IMR-90 (cell line): ENCODE data around the gene UCHL5. TPM values are rescaled to one million over a fixed set of nuclear protein-coding genes. Genes with fewer than 3 reads are reported as not detected.

Source experiments
- ATAC-seq: fragments of 200-7000 bp; cut with Tn5 transposase; 2 replicates; pipeline ENCODE4 v1.9.1; 2020; ENCODE audit warnings: low read depth, mild to moderate bottlenecking, moderate library complexity
- BruUV-seq: library from RNA; stranded (reverse); fragments of 400-500 nt; replicated peaks from 2 replicates; lab custom pipeline; 2021; lab: Mats Ljungman, UMichigan
- CTCF ChIA-PET: fragments of 300-600 bp; formaldehyde crosslinking; extraction: SDS; loops from one replicate; lab custom pipeline; 2021; ENCODE audit warnings: antibody characterized with exemption; lab: Yijun Ruan, JAX
- POLR2A ChIA-PET: fragments of 300-600 bp; sonication (Branson Sonifier 250); formaldehyde crosslinking; loops from one replicate; lab custom pipeline; 2022; ENCODE audit warnings: antibody characterized with exemption; ENCODE audit not compliant: unreplicated experiment; lab: Charles Lee
- DNase-seq: peaks from one replicate; pipeline ENCODE4 v3.0.0; 2013
- H2AFZ ChIP-seq: replicated peaks from 2 replicates; pipeline ENCODE3; 2013; ENCODE audit warnings: low read length, mild to moderate bottlenecking; ENCODE audit not compliant: poor library complexity
- H2AK5ac ChIP-seq: 2 replicates; pipeline ENCODE4 v1.6.1; 2013; ENCODE audit warnings: low read depth, low read length, inconsistent platforms
- H2AK9ac ChIP-seq: replicated peaks from 2 replicates; pipeline ENCODE3; 2013; ENCODE audit warnings: mild to moderate bottlenecking, low read depth, low read length, moderate library complexity; ENCODE audit not compliant: poor library complexity
- H2BK120ac ChIP-seq: 2 replicates; pipeline ENCODE4 v1.6.1; 2013; ENCODE audit warnings: low read depth, low read length, inconsistent platforms
- H2BK15ac ChIP-seq: 3 replicates; pipeline ENCODE4 v1.6.1; 2013; ENCODE audit warnings: low read depth, low read length, inconsistent platforms
- H2BK20ac ChIP-seq: 2 replicates; pipeline ENCODE4 v1.6.1; 2013; ENCODE audit warnings: low read depth, mild to moderate bottlenecking, inconsistent platforms, low read length, moderate library complexity
- H2BK5ac ChIP-seq: 2 replicates; pipeline ENCODE4 v1.6.1; 2013; ENCODE audit warnings: mild to moderate bottlenecking, low read depth, low read length, inconsistent platforms; ENCODE audit not compliant: poor library complexity, severe bottlenecking
- H3K14ac ChIP-seq: replicated peaks from 2 replicates; pipeline ENCODE4 v1.6.1; 2013; ENCODE audit warnings: low read depth, low read length, inconsistent platforms
- H3K18ac ChIP-seq: 2 replicates; pipeline ENCODE4 v1.6.1; 2013; ENCODE audit warnings: low read depth, low read length, control low read depth
- H3K23ac ChIP-seq: 2 replicates; pipeline ENCODE4 v1.6.1; 2013; ENCODE audit warnings: low read depth, low read length, inconsistent platforms
- H3K27ac ChIP-seq: 2 replicates; pipeline ENCODE4 v1.5.1; 2013; ENCODE audit warnings: mild to moderate bottlenecking, control low read depth, low read length; ENCODE audit not compliant: insufficient read depth
- H3K27me3 ChIP-seq: 2 replicates; pipeline ENCODE4 v1.6.1; 2013; ENCODE audit warnings: low read length; ENCODE audit not compliant: control insufficient read depth, insufficient read depth
- H3K36me3 ChIP-seq: 2 replicates; pipeline ENCODE4 v1.6.1; 2013; ENCODE audit warnings: low read length, mixed read lengths; ENCODE audit not compliant: control insufficient read depth, insufficient read depth
- H3K4ac ChIP-seq: 2 replicates; pipeline ENCODE4 v1.6.1; 2013; ENCODE audit warnings: low read depth, low read length, inconsistent platforms
- H3K4me1 ChIP-seq: 2 replicates; pipeline ENCODE4 v1.6.1; 2013; ENCODE audit warnings: low read length, mixed read lengths; ENCODE audit not compliant: control insufficient read depth, insufficient read depth
- H3K4me2 ChIP-seq: 2 replicates; pipeline ENCODE4 v1.6.1; 2013; ENCODE audit warnings: low read depth, mild to moderate bottlenecking, control low read depth, low read length, moderate library complexity
- H3K4me3 ChIP-seq: 2 replicates; pipeline ENCODE4 v1.5.1; 2013; ENCODE audit warnings: low read depth, mild to moderate bottlenecking, control low read depth, low read length, moderate library complexity; ENCODE audit not compliant: insufficient read depth
- H3K56ac ChIP-seq: 2 replicates; pipeline ENCODE4 v1.6.1; 2013; ENCODE audit warnings: low read length, inconsistent platforms; ENCODE audit not compliant: insufficient read depth; ENCODE audit errors: extremely low read depth
- H3K79me1 ChIP-seq, 2 experiments: 2 replicates each; pipeline ENCODE4 v1.6.1; 2013; ENCODE audit warnings: low read length in 2 of 2, inconsistent platforms in 1 of 2, low read depth in 1 of 2
- H3K9ac ChIP-seq: 2 replicates; pipeline ENCODE4 v1.6.1; 2013; ENCODE audit warnings: low read depth, low read length, control low read depth
- H3K9me1 ChIP-seq: 2 replicates; pipeline ENCODE4 v1.6.1; 2013; ENCODE audit warnings: low read length, inconsistent platforms; ENCODE audit not compliant: insufficient read depth
- H3K9me3 ChIP-seq: 2 replicates; pipeline ENCODE4 v1.6.1; 2013; ENCODE audit warnings: low read length; ENCODE audit not compliant: control insufficient read depth, insufficient read depth
- H4K20me1 ChIP-seq: 2 replicates; pipeline ENCODE4 v1.6.1; 2013; ENCODE audit warnings: low read length, inconsistent platforms; ENCODE audit not compliant: insufficient read depth
- H4K5ac ChIP-seq: 2 replicates; pipeline ENCODE4 v1.6.1; 2013; ENCODE audit warnings: mild to moderate bottlenecking, low read depth, low read length, control low read depth
- H4K8ac ChIP-seq, 2 experiments: 2 replicates each; pipeline ENCODE4 v1.6.1; 2013; ENCODE audit warnings: low read depth in 2 of 2, low read length in 2 of 2, control low read depth in 1 of 2, inconsistent platforms in 1 of 2
- H4K91ac ChIP-seq: 2 replicates; pipeline ENCODE4 v1.6.1; 2013; ENCODE audit warnings: low read depth, low read length, inconsistent platforms; ENCODE audit not compliant: insufficient read depth
- CEBPB ChIP-seq: IDR thresholded peaks from 2 replicates; pipeline ENCODE4 v1.6.1; 2012; ENCODE audit warnings: low read depth, low read length, improper control_type of control experiment
- CHD1 ChIP-seq: IDR thresholded peaks from 2 replicates; pipeline ENCODE4 v1.6.1; 2012; ENCODE audit warnings: low read depth, low read length, improper control_type of control experiment
- MAFK ChIP-seq: IDR thresholded peaks from 2 replicates; pipeline ENCODE4 v1.6.1; 2012; ENCODE audit warnings: low read depth, low read length, improper control_type of control experiment
- POLR2A ChIP-seq: IDR thresholded peaks from 2 replicates; pipeline ENCODE4 v1.6.1; 2012; ENCODE audit warnings: mild to moderate bottlenecking, low read depth, low read length
- RAD21 ChIP-seq: IDR thresholded peaks from 2 replicates; pipeline ENCODE4 v1.6.1; 2012; ENCODE audit warnings: low read length, improper control_type of control experiment
- RCOR1 ChIP-seq: IDR thresholded peaks from 2 replicates; pipeline ENCODE4 v1.6.1; 2012; ENCODE audit warnings: mild to moderate bottlenecking, low read length, improper control_type of control experiment; ENCODE audit not compliant: insufficient replicate concordance
- SMC3 ChIP-seq: fragments of 150-350 bp; IDR thresholded peaks from 2 replicates; pipeline ENCODE4 v1.6.1; 2016; ENCODE audit warnings: low read depth, mild to moderate bottlenecking, antibody characterized with exemption, low read length, moderate library complexity
- WGBS, 2 experiments: methylation state at CpG; one replicate each; pipeline versions ENCODE4 v1.1.5 to v1.1.7; 2013; ENCODE audit warnings: missing lambda C conversion rate in 2 of 2; ENCODE audit not compliant: insufficient read length in 1 of 2; ENCODE audit errors: extremely low coverage in 2 of 2; 5-methylcytosine and 5-hydroxymethylcytosine counted together
- dilution Hi-C: fragments of 300-500 bp; cut with HindIII; formaldehyde crosslinking; loops from one replicate; pipeline ENCODE4 v1.14.3; 2018; ENCODE audit warnings: low sequenced_read_pairs; ENCODE audit not compliant: unreplicated experiment
- in situ Hi-C: fragments of 300-500 bp; cut with MboI; formaldehyde crosslinking; loops from 3 replicates; pipeline ENCODE4 v1.14.3; 2019; ENCODE audit warnings: low sequenced_read_pairs, inconsistent platforms, mixed read lengths
- intact Hi-C: fragments of 100-400 bp; cut with micrococcal nuclease; formaldehyde crosslinking; loops from 2 replicates; pipeline ENCODE4 v1.10.0; 2022
- polyA plus RNA-seq, 3 experiments: library from polyadenylated mRNA; depleted of rRNA; stranded (reverse); fragments of >200 nt; gene quantifications; 2 replicates each; pipeline ENCODE4 v1.2.3, GENCODE V29; 2012; ENCODE audit warnings: low replicate concordance in 1 of 3
- total RNA-seq: library from RNA; depleted of rRNA; stranded (reverse); fragments of >200 nt; gene quantifications from 2 replicates; pipeline ENCODE4 v1.2.3, GENCODE V29; 2012
- TF ChIP-seq, protein P1 (sequence below): fragments of 150-350 bp; IDR thresholded peaks from 2 replicates; pipeline ENCODE4 v1.6.1; 2016; ENCODE audit warnings: low read depth, mild to moderate bottlenecking, low read length, moderate library complexity, borderline replicate concordance
- TF ChIP-seq, protein P2 (sequence below): conservative IDR thresholded peaks from 2 replicates; pipeline ENCODE4 v1.5.1; 2012; ENCODE audit warnings: mild to moderate bottlenecking, low read depth, low read length, improper control_type of control experiment

UCHL5 gene
- total and polyA plus RNA-seq, 2 of the 4 experiments (the other 2 are of a cell fraction), result 12.9 to 18.4 TPM

- H2AK5ac ChIP-seq, result no peak overlapping the region
- H3K27ac ChIP-seq, result no peak overlapping the region
- H3K36me3 ChIP-seq, result peaks cover 11% of the 10 kb centered on the region
- no peak overlapping the region for H2AFZ ChIP-seq
- intact Hi-C loops, result no loop called here
- ATAC-seq (no peak), DNase-seq (no peak)
- ChIA-PET POLR2A (no interaction called here), CTCF (no interaction called here)
- peaks cover 8% of the 10 kb centered on the region; the same call in 1 of the 2 replicates for H4K20me1 ChIP-seq
- TF ChIP-seq, protein P1, sequence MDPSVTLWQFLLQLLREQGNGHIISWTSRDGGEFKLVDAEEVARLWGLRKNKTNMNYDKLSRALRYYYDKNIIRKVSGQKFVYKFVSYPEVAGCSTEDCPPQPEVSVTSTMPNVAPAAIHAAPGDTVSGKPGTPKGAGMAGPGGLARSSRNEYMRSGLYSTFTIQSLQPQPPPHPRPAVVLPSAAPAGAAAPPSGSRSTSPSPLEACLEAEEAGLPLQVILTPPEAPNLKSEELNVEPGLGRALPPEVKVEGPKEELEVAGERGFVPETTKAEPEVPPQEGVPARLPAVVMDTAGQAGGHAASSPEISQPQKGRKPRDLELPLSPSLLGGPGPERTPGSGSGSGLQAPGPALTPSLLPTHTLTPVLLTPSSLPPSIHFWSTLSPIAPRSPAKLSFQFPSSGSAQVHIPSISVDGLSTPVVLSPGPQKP, result no peak
- TF ChIP-seq MAFK (no peak), CHD1 (no peak), SMC3 (no peak), CEBPB (no peak), RCOR1 (no peak), RAD21 (no peak), POLR2A (no peak)
- TF ChIP-seq, protein P2, sequence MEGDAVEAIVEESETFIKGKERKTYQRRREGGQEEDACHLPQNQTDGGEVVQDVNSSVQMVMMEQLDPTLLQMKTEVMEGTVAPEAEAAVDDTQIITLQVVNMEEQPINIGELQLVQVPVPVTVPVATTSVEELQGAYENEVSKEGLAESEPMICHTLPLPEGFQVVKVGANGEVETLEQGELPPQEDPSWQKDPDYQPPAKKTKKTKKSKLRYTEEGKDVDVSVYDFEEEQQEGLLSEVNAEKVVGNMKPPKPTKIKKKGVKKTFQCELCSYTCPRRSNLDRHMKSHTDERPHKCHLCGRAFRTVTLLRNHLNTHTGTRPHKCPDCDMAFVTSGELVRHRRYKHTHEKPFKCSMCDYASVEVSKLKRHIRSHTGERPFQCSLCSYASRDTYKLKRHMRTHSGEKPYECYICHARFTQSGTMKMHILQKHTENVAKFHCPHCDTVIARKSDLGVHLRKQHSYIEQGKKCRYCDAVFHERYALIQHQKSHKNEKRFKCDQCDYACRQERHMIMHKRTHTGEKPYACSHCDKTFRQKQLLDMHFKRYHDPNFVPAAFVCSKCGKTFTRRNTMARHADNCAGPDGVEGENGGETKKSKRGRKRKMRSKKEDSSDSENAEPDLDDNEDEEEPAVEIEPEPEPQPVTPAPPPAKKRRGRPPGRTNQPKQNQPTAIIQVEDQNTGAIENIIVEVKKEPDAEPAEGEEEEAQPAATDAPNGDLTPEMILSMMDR, result no peak
- no peak overlapping the region for H4K91ac ChIP-seq
- no peak overlapping the region for H2BK5ac ChIP-seq
- H3K56ac ChIP-seq, result no peak overlapping the region
- H3K4ac ChIP-seq, result no peak overlapping the region
- H4K8ac ChIP-seq, result no peak overlapping the region
- WGBS, 2 experiments, result no CpG with 5 or more reads among the region's 5 CpGs
- H2BK15ac ChIP-seq, result no peak overlapping the region
- no peak overlapping the region for H3K4me3 ChIP-seq
- H3K18ac ChIP-seq, result no peak overlapping the region
- H3K9me1 ChIP-seq, result peaks cover 2% of the 10 kb centered on the region; the same call in 1 of the 2 replicates
- H3K4me2 ChIP-seq, result no peak overlapping the region
- no peak overlapping the region for H4K5ac ChIP-seq
- no peaks in the 10 kb centered on the region for H3K4me1 ChIP-seq
- dilution Hi-C loops, result no loop called here
- H3K9ac ChIP-seq, result no peak overlapping the region
- no TSS peak for BruUV-seq
- H3K23ac ChIP-seq, result no peak overlapping the region; the same call in 1 of the 2 replicates
- H3K14ac ChIP-seq, result no peak overlapping the region
- in situ Hi-C loops, result no loop called here
- H3K9me3 ChIP-seq, result no peaks in the 10 kb centered on the region
- H2BK120ac ChIP-seq, result no peak overlapping the region
- H2BK20ac ChIP-seq, result no peak overlapping the region
- H3K27me3 ChIP-seq, result no peaks in the 10 kb centered on the region
- no peak overlapping the region for H2AK9ac ChIP-seq
- H3K79me1 ChIP-seq, result peaks cover 15 to 41% of the 10 kb centered on the region in 2 experiments
These were observed 43.5 kb upstream of the UCHL5 start for GRCh38 chr1:193102662-193103061.
